Measurements from ENCODE around the gene STAMBP. TPM values are rescaled to one million over a fixed set of nuclear protein-coding genes. Genes with fewer than 3 reads are reported as not detected.

The STAMBP gene
- total and polyA plus RNA-seq, 9 of the 15 experiments (the other 6 are each of a cell fraction or from before 2014, with no cell fraction given), result 36.9 to 75.2 (median 48.8) TPM

DNA sequence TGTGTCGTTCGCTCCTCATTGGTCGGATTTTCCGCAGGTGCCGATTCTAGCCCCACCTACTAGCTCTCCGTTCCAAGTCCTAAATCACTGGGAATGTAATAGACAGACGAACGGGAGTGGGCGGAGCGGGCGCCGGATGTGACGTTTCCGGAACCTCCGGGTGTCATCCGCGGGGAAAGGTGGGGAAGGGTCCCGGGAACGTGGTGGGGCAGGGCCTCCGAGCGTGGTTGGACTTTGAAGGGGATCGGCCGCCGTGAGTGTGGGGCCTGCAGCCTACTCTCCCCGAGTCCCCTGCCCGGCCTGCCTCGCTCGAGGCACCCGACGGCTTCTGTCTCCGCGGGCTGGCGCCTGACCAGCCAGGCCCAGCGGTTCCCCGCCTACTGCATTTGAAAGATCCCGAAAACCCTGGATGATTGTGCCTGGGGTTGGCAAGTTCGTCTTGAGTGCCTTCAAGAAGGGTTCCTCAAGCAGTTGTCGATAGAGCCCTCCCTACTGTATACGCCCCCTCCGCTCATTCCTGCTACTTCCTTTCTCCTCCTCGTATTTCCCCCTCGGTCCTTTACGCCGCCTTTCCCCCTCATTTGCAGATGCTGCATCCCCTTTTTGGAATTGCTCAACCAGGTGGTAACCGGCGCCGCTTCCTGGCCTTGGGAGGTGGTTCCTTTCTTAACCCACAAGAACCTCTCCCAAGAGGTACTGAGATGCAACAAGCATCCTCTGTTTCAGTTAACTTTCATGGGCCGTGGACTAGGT is at the start of gene STAMBP (continued):
- TF ChIP-seq, protein P1, sequence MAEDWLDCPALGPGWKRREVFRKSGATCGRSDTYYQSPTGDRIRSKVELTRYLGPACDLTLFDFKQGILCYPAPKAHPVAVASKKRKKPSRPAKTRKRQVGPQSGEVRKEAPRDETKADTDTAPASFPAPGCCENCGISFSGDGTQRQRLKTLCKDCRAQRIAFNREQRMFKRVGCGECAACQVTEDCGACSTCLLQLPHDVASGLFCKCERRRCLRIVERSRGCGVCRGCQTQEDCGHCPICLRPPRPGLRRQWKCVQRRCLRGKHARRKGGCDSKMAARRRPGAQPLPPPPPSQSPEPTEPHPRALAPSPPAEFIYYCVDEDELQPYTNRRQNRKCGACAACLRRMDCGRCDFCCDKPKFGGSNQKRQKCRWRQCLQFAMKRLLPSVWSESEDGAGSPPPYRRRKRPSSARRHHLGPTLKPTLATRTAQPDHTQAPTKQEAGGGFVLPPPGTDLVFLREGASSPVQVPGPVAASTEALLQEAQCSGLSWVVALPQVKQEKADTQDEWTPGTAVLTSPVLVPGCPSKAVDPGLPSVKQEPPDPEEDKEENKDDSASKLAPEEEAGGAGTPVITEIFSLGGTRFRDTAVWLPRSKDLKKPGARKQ (CRISPR knock-in tag; IDR thresholded peaks at IDR 0.05), result no peak
- TF ChIP-seq GATAD2A (IDR thresholded peaks at IDR 0.05), result 0 out of 2 replicates have a peak, but pooled peaks have one; percentile 73
- TF ChIP-seq, protein P2, sequence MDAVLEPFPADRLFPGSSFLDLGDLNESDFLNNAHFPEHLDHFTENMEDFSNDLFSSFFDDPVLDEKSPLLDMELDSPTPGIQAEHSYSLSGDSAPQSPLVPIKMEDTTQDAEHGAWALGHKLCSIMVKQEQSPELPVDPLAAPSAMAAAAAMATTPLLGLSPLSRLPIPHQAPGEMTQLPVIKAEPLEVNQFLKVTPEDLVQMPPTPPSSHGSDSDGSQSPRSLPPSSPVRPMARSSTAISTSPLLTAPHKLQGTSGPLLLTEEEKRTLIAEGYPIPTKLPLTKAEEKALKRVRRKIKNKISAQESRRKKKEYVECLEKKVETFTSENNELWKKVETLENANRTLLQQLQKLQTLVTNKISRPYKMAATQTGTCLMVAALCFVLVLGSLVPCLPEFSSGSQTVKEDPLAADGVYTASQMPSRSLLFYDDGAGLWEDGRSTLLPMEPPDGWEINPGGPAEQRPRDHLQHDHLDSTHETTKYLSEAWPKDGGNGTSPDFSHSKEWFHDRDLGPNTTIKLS (IDR thresholded peaks at IDR 0.05; ENCODE audit: borderline replicate concordance, low read depth), result peak; percentile 67; the same call in 1 of the 2 replicates

DNA sequence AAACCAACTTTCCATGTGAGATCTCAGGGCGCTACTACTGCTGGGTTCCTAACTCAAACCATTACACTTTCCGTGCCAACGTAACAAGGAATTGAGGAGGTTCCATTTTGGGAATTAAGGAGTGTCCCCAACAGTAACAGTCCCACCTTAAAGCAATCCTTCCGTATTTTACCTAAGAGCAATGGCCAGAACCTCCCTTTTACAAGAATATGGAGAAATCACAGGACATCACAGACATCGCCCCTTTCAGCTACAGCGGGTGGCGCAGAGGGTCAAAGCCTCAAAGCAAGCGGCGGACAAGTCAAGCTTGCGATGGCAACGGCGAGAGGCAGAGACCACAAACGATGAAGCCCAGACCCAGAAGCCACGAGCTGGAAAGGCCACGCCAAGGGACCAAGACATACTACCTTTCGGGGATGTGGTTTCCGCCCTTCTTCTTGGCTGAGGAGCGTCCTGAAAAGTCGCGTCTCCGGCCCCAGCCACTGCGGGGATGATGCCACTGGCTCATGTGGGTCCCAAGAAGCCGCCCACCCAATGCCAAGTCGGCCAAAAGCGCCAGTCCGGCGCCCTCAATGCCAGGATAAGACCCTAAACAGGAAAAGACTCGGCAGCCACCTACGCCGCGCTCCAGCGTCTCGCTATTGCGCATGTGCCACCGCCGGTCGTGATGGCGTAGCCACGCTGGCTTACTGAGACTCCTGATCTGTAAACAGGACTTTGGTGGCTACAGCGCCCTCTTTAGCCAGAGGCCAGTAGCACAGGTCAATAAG is 49.1 kb upstream of the STAMBP start, which contains the start of gene DUSP11:
Gene DUSP11 (minus strand): TSS at position 637 of the 770 bp plus-strand sequence. CDS start 129 bp downstream, at position 508.
- in situ Hi-C loops (cut with MboI) (no loop called here), intact Hi-C loops (cut with micrococcal nuclease) (loop anchor here (10.0 kb wide), 1 partner anchor 85 kb away; no protein-coding TSS in a partner anchor)
- WGBS (ENCODE audit: insufficient coverage, low coverage, missing lambda C conversion rate), result under 1% methylated on average over 37 of the region's 40 CpGs
- Histone ChIP-seq H3K4me2 (ENCODE audit: insufficient read depth, low read length) (peak within 1 kb of the TSS; percentile 98), H3K9ac (ENCODE audit: insufficient read depth in 1 of 2, low read depth in 2 of 2, low read length in 2 of 2) (peak within 1 kb of the TSS; percentile 89 to 99), H2AFZ (ENCODE audit: low read depth, low read length) (peak within 1 kb of the TSS; percentile 98), H4K20me1 (replicated peaks; ENCODE audit: control insufficient read depth, insufficient read depth, low read length) (no peaks in the 10 kb centered on the region), H3K36me3 (ENCODE audit: control insufficient read depth, insufficient read depth, low read length) (peaks cover 24% of the 10 kb centered on the region; the same call in 2 of the 3 replicates), H3K27ac (ENCODE audit: extremely low read depth, low read depth, low read length) (peak within 1 kb of the TSS; percentile 75), H3K79me2 (ENCODE audit: control insufficient read depth, insufficient read depth, low read length) (peaks cover 19% of the 10 kb centered on the region), H3K27me3 (ENCODE audit: control insufficient read depth in 2 of 2, insufficient read depth in 2 of 2, low read length in 2 of 2) (no peaks in the 10 kb centered on the region), H3K4me1 (replicated peaks in 1 of 2; ENCODE audit: control insufficient read depth in 2 of 2, insufficient read depth in 2 of 2, low read length in 2 of 2) (peaks cover 3 to 7% of the 10 kb centered on the region in 2 experiments; a peak in 4 of 5 replicates), H3K4me3 (peak within 1 kb of the TSS; percentile 72), H3K9me3 (replicated peaks; ENCODE audit: control insufficient read depth, insufficient read depth, low read depth, low read length) (no peaks in the 10 kb centered on the region), H3K9me1 (ENCODE audit: control insufficient read depth, insufficient read depth, low read length) (no peaks in the 10 kb centered on the region)
- BruUV-seq (replicated peaks), result TSS peak; percentile 50
- ATAC-seq, result peak; percentile 98
- ChIA-PET POLR2A (interaction anchor here (0.5 to 0.9 kb wide), 5 partner anchors 39 to 797 kb away, joined by 3 read pairs; partner anchors contain the start of genes MOB1A and TPRKB), CTCF (ENCODE audit: low intra/inter-chr PET ratio) (no interaction called here)
- peak; percentile 88 to 97 (median 92) for DNase-seq (ENCODE audit: extremely low read depth in 1 of 4, low spot score in 3 of 4)
- peak; percentile 96 for FAIRE-seq
- no peak for TF ChIP-seq RNF2 (IDR thresholded peaks at IDR 0.05)
- TF ChIP-seq NR4A1 (CRISPR knock-in tag; IDR thresholded peaks at IDR 0.05), result no peak
- no peak for TF ChIP-seq NR4A1 (tag; IDR thresholded peaks at IDR 0.05)
- TF ChIP-seq, protein P3, sequence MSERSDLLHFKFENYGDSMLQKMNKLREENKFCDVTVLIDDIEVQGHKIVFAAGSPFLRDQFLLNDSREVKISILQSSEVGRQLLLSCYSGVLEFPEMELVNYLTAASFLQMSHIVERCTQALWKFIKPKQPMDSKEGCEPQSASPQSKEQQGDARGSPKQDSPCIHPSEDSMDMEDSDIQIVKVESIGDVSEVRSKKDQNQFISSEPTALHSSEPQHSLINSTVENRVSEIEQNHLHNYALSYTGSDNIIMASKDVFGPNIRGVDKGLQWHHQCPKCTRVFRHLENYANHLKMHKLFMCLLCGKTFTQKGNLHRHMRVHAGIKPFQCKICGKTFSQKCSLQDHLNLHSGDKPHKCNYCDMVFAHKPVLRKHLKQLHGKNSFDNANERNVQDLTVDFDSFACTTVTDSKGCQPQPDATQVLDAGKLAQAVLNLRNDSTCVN (CRISPR knock-in tag; IDR thresholded peaks at IDR 0.05), result 0 out of 2 replicates have a peak, but pooled peaks have one; percentile 26
- TF ChIP-seq, protein P4, sequence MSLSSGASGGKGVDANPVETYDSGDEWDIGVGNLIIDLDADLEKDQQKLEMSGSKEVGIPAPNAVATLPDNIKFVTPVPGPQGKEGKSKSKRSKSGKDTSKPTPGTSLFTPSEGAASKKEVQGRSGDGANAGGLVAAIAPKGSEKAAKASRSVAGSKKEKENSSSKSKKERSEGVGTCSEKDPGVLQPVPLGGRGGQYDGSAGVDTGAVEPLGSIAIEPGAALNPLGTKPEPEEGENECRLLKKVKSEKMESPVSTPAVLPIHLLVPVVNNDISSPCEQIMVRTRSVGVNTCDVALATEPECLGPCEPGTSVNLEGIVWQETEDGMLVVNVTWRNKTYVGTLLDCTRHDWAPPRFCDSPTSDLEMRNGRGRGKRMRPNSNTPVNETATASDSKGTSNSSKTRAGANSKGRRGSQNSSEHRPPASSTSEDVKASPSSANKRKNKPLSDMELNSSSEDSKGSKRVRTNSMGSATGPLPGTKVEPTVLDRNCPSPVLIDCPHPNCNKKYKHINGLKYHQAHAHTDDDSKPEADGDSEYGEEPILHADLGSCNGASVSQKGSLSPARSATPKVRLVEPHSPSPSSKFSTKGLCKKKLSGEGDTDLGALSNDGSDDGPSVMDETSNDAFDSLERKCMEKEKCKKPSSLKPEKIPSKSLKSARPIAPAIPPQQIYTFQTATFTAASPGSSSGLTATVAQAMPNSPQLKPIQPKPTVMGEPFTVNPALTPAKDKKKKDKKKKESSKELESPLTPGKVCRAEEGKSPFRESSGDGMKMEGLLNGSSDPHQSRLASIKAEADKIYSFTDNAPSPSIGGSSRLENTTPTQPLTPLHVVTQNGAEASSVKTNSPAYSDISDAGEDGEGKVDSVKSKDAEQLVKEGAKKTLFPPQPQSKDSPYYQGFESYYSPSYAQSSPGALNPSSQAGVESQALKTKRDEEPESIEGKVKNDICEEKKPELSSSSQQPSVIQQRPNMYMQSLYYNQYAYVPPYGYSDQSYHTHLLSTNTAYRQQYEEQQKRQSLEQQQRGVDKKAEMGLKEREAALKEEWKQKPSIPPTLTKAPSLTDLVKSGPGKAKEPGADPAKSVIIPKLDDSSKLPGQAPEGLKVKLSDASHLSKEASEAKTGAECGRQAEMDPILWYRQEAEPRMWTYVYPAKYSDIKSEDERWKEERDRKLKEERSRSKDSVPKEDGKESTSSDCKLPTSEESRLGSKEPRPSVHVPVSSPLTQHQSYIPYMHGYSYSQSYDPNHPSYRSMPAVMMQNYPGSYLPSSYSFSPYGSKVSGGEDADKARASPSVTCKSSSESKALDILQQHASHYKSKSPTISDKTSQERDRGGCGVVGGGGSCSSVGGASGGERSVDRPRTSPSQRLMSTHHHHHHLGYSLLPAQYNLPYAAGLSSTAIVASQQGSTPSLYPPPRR (CRISPR knock-in tag; IDR thresholded peaks at IDR 0.05; ENCODE audit: borderline replicate concordance), result no peak
